GM10248 (cell line): Measurements from ENCODE around the gene CAMTA1.

ENCODE experiments used
- CTCF ChIA-PET: fragments of 300-600 bp; sonication (Branson Sonifier 250); formaldehyde crosslinking; extraction: SDS; loops from one replicate; lab custom pipeline; 2021; ENCODE audit warnings: antibody characterized with exemption; lab: Yijun Ruan, JAX
- POLR2A ChIA-PET: fragments of 350-650 bp; sonication (Branson Sonifier 250); formaldehyde crosslinking; extraction: SDS; loops from one replicate; lab custom pipeline; 2020; ENCODE audit warnings: antibody characterized with exemption; lab: Yijun Ruan, JAX
- DNase-seq: peaks from one replicate; pipeline ENCODE4 v3.0.0; 2012; ENCODE audit errors: extremely low spot score
- TF ChIP-seq, protein P1 (sequence below): IDR thresholded peaks from 2 replicates; pipeline ENCODE4 v1.5.1; 2012; ENCODE audit warnings: mild to moderate bottlenecking, low read depth; ENCODE audit errors: extremely low read depth, missing control alignments, control extremely low read depth

The CAMTA1 gene

DNA sequence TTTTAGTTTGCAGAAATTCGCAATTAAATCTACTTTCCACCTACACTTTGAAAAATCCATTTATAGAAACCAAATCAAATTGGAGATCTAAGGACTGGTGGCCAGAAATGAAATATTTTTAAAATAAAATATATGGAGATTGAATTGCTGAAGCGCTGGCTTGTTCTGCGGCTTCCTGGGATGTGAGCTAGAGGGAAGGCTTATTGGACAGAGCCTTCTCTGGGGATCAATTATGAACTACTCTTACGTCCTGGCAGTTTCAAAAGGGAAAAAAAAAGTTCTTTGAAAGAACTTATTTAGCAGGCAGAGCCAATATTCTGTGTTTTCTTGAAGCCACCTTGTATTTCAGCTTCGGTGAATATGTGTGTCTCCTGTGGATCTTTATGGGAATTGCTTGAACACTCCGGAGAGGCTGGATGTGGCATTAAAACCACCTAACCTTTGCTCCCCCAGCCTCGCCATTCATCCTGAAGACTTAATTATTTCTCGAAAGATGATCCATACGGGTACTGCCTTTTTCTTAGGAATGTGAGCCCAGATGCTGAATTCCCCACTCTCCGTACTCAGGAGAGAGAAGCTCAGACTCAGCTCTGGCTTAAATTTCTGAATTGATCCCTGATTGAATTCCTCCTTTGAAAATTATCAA is 506.9 kb downstream of the CAMTA1 start:
- ChIA-PET CTCF (interaction anchor here (1.3 kb wide), 1 partner anchor 13 kb away, joined by 3 read pairs; no protein-coding TSS in a partner anchor), POLR2A (no interaction called here)
- TF ChIP-seq, protein P1, sequence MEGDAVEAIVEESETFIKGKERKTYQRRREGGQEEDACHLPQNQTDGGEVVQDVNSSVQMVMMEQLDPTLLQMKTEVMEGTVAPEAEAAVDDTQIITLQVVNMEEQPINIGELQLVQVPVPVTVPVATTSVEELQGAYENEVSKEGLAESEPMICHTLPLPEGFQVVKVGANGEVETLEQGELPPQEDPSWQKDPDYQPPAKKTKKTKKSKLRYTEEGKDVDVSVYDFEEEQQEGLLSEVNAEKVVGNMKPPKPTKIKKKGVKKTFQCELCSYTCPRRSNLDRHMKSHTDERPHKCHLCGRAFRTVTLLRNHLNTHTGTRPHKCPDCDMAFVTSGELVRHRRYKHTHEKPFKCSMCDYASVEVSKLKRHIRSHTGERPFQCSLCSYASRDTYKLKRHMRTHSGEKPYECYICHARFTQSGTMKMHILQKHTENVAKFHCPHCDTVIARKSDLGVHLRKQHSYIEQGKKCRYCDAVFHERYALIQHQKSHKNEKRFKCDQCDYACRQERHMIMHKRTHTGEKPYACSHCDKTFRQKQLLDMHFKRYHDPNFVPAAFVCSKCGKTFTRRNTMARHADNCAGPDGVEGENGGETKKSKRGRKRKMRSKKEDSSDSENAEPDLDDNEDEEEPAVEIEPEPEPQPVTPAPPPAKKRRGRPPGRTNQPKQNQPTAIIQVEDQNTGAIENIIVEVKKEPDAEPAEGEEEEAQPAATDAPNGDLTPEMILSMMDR: no peak
- no peak for DNase-seq

DNA sequence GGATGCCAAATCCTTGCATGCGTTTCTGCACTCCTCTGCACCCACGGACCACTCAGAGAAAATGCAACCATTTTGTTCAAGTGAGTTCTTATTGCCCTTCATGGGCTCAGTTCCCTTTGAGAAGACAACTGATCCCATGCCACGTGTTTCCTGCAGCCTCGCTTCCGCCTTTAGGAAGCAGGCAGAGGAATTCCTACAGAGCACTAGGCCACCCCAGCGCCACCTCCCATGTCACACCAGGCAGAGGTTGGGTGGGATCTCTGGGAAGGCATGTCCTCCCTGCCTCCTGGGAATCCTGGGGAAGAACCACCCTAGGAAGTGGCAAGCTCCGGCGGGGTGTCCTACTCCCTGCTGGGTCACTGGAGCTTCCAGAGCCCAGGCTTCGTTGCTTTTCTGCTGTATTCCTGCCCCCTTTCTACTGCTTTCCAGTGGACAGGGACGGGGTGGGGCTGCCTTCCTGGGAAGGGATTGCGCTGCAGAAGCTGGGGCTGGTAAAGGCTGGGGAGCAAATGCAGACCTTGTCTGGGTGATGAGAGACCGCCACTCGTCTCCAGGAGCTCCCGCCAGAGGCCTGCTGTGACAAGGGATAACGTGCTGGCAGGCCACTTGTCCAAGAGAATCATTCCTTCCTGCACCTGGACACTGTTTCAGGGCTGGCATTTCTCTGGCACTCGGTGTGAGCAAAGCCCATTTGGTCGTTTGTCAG is 507.6 kb downstream of the CAMTA1 start:
- TF ChIP-seq, protein P1: no peak
- ChIA-PET CTCF (interaction anchor here (1.3 kb wide), 1 partner anchor 14 kb away, joined by 3 read pairs; no protein-coding TSS in a partner anchor), POLR2A (no interaction called here)

DNA sequence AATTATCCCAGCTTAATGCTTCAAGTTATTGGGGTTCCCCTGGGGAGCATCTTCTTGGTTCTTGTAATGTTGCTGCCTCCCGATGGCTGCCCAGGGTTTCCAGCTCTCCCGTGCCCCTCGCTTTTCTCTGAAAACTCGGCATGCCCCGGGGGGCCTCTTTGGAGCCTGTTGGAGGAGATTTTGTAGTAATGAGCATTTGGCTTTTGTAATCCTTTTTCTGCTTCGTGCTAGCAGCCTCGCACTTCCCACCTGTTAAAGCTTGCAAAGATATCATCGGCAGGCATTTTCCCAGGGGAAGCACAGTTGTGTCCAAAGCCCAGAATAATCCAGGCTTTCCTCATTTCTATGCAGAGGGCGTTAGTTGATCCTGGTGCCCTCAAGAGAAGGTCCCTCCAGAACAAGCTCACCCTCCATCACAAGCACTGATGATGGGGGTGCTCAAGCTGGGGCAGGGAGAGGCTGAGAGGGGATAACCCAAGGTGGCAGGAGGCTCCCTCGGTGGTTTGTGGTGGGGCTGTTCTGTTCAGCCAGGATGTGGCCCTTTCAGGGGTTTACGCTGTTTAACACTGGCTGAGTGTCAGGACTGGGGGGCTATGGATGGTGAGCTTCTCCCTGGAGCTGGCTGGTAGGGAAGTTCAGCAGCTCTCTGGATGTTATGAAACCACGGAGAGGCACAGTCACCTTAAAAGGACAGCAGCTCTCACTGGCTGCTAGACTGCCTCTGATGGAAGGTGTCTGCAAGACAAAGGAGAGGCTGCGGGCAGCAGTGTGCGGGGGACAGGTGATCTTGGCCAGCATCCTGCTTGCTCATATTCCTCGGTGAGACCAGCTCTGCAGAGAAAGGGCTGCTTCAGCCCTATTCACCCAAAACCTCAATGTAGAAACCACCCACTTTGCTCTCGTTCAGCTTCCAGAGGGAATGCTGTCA is 508.7 kb downstream of the CAMTA1 start:
- POLR2A ChIA-PET: no interaction called here
- TF ChIP-seq, protein P1: no peak
- no peak for DNase-seq
- CTCF ChIA-PET: no interaction called here

More for the DNA sequence above, 507.6 kb downstream of the CAMTA1 start:
- DNase-seq: no peak

DNA sequence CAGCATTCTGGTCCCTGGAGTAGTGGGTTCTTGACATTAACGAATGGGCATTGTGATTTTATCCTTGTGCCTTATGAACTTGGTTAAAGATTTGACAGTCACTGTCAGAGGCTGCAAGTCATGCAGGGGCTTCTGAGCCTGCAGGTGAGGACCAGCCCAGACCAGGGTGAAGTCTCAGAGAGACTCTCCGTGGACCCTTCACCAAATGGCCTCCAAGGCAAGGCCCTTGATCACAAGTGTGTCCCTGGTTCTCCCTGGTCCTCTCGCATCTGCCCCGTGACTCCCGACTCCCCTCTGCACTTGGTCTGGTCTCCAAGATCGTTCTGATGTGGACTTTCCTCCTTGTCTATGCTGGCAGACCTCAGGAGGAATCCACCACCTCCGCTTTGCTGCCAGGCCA is 509.4 kb downstream of the CAMTA1 start:
- TF ChIP-seq, protein P1: no peak
- CTCF ChIA-PET: no interaction called here
- POLR2A ChIA-PET: no interaction called here
- no peak for DNase-seq

DNA sequence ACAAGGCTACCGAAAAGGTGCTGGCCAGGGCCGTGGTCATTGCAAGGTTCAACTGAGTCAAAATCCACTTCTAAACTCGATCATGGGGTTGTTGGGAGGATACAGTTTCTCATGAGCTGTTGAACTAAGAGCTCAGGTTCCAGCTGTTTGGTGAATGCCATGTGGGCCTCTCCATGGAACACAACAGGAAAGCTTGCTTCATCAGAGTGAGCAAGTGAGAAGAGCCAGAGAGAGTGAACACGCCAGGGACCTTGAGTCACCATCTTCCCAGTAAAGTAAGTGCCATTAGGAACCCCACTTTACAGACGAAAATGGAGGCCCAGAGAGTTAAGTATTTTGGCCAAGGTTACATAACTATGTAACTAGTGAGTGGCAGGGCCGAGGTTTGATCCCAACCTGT is 510.7 kb downstream of the CAMTA1 start:
- TF ChIP-seq, protein P1: no peak
- ChIA-PET POLR2A (no interaction called here), CTCF (no interaction called here)
- no peak for DNase-seq

DNA sequence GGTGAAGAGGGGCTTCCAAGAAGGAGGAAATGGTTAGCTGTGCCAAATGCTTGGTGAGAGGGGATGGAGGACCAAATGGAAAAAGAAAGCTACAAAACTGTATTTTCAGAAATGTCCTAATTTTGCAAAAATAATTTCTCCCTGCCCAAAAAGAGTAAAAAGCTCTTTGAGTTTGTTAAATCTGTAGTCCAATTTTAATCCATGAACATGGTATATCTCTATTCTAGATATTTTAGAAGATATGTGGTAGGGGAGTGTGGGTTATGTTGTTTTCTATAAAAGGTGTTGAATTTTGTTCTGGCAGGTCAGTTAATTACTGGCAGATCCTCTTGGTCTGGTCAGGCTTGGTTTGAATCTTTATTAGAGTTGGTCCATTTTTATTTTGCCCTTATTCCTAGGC is 511.7 kb downstream of the CAMTA1 start:
- DNase-seq: no peak
- ChIA-PET POLR2A (no interaction called here), CTCF (interaction anchor here (0.6 to 1.3 kb wide), 2 partner anchors 9 to 16 kb away, joined by 3 read pairs; no protein-coding TSS in a partner anchor)
- TF ChIP-seq, protein P1: no peak
